BLaER1 (cell line): ENCODE data around the gene NKTR.

Source experiments
- H3K27ac ChIP-seq: shearing (Covaris generic); formaldehyde crosslinking; 2 replicates; pipeline ENCODE4 v1.8.1; 2022
- H3K27me3 ChIP-seq: shearing (Covaris generic); formaldehyde crosslinking; 2 replicates; pipeline ENCODE4 v1.8.1; 2022
- H3K36me3 ChIP-seq: shearing (Covaris generic); formaldehyde crosslinking; 2 replicates; pipeline ENCODE4 v1.8.1; 2022
- H3K4me1 ChIP-seq: shearing (Covaris generic); formaldehyde crosslinking; 2 replicates; pipeline ENCODE4 v1.8.1; 2022
- H3K4me2 ChIP-seq: shearing (Covaris generic); formaldehyde crosslinking; 2 replicates; pipeline ENCODE4 v1.8.1; 2022
- H3K4me3 ChIP-seq: shearing (Covaris generic); formaldehyde crosslinking; 2 replicates; pipeline ENCODE4 v1.8.1; 2022
- H3K9ac ChIP-seq: shearing (Covaris generic); formaldehyde crosslinking; 2 replicates; pipeline ENCODE4 v1.8.1; 2022
- H3K9me3 ChIP-seq: shearing (Covaris generic); formaldehyde crosslinking; 2 replicates; pipeline ENCODE4 v1.8.1; 2022
- H4K20me1 ChIP-seq: shearing (Covaris generic); formaldehyde crosslinking; 2 replicates; pipeline ENCODE4 v1.8.1; 2022
- Cebpa-rat ChIP-seq: shearing (Covaris generic); IDR thresholded peaks from 2 replicates; pipeline ENCODE4 v1.8.1; 2022

NKTR gene

GRCh38 chr3:42660898-42661297 is 60.4 kb downstream of the NKTR start:
- TF ChIP-seq Cebpa-rat = no peak
- Histone ChIP-seq H3K9ac (peak overlapping the region; percentile 81), H3K4me2 (peak overlapping the region; percentile 100), H4K20me1 (no peaks in the 10 kb centered on the region), H3K4me1 (peaks cover 98% of the 10 kb centered on the region), H3K9me3 (no peaks in the 10 kb centered on the region), H3K27ac (peak overlapping the region; percentile 96), H3K27me3 (no peaks in the 10 kb centered on the region), H3K36me3 (peaks cover 28% of the 10 kb centered on the region), H3K4me3 (peak overlapping the region; percentile 67)

DNA sequence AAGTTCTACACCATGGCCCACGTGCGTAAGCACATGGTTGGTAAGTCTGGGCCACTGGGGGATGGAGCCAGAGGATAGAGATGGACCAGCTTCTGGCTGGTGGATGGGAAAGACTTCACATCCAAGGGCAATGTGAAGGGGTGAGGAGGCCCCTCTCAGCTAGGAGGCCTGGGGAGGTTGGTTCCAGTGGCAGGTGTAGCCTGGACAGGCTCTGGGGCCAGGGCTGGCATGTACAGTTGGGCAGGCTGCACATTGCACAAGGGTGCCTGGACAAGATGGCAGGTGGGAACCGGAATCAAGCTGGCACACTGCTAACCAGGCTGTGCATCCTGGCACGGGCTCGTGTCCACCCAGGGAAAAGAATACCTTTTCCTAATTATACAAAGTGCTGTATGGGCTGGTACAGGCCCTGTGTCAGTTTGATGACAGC is 61.1 kb downstream of the NKTR start:
- H3K4me2 ChIP-seq = peak overlapping the region; percentile 100
- no peaks in the 10 kb centered on the region for H4K20me1 ChIP-seq
- H3K4me1 ChIP-seq = peaks cover 98% of the 10 kb centered on the region
- no peaks in the 10 kb centered on the region for H3K27me3 ChIP-seq
- TF ChIP-seq Cebpa-rat = no peak
- H3K4me3 ChIP-seq = no peak overlapping the region
- no peak overlapping the region; the same call in 1 of the 2 replicates for H3K9ac ChIP-seq
- no peaks in the 10 kb centered on the region for H3K9me3 ChIP-seq
- H3K27ac ChIP-seq = peak overlapping the region; percentile 96
- H3K36me3 ChIP-seq = peaks cover 35% of the 10 kb centered on the region

DNA sequence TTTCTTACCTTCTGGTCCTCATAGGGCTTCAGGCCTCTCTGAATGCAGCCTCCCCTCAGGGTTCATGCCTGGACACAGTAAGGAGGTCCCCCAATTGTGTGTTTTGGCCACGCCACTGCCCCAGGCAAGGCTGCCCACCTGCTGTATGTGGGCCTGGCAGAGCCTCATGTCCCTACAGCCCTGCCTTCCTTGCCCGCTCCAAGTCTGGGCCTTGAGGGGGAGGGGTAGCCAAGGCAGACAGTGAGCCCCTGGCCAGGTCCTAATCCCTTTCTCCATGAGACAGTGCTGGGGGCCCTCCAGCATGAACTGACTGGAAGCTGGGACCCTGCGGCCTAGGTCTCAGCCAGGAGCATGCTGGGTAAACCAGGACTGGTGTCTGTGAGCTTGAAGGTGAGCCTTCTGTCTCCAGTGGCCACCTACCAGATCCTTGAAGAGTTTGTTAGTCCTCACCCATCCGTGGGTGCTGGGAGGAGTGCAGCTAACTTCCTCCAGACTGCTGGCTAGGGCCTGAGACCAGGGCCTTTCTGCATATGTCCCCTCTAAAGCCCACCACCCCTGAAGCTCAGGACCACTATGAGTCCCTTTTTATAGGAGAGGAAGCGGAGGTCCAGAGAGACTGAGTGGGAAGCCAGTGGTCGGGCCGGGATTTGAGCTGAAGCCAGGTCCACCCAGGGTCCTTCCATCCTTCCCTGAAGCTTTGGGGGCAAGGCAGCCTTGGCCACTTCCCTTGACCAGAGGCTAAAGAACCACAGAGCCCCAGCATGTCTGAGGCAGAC is 61.7 kb downstream of the NKTR start:
- no peak for TF ChIP-seq Cebpa-rat
- Histone ChIP-seq H3K9me3 (no peaks in the 10 kb centered on the region), H4K20me1 (no peaks in the 10 kb centered on the region), H3K4me3 (no peak overlapping the region), H3K4me1 (peaks cover 97% of the 10 kb centered on the region), H3K36me3 (peaks cover 35% of the 10 kb centered on the region), H3K27ac (peak overlapping the region; percentile 96), H3K4me2 (peak overlapping the region; percentile 100), H3K27me3 (no peaks in the 10 kb centered on the region), H3K9ac (no peak overlapping the region; the same call in 1 of the 2 replicates)

GRCh38 chr3:42662813-42663535 is 62.5 kb downstream of the NKTR start:
- no peaks in the 10 kb centered on the region for H3K9me3 ChIP-seq
- peak overlapping the region; percentile 100 for H3K4me2 ChIP-seq
- H3K4me1 ChIP-seq = peaks cover 97% of the 10 kb centered on the region
- no peak for TF ChIP-seq Cebpa-rat
- no peaks in the 10 kb centered on the region for H3K27me3 ChIP-seq
- no peak overlapping the region for H3K4me3 ChIP-seq
- H4K20me1 ChIP-seq = no peaks in the 10 kb centered on the region
- H3K36me3 ChIP-seq = peaks cover 35% of the 10 kb centered on the region
- H3K9ac ChIP-seq = peak overlapping the region; percentile 48; the same call in 1 of the 2 replicates
- peak overlapping the region; percentile 96 for H3K27ac ChIP-seq

DNA sequence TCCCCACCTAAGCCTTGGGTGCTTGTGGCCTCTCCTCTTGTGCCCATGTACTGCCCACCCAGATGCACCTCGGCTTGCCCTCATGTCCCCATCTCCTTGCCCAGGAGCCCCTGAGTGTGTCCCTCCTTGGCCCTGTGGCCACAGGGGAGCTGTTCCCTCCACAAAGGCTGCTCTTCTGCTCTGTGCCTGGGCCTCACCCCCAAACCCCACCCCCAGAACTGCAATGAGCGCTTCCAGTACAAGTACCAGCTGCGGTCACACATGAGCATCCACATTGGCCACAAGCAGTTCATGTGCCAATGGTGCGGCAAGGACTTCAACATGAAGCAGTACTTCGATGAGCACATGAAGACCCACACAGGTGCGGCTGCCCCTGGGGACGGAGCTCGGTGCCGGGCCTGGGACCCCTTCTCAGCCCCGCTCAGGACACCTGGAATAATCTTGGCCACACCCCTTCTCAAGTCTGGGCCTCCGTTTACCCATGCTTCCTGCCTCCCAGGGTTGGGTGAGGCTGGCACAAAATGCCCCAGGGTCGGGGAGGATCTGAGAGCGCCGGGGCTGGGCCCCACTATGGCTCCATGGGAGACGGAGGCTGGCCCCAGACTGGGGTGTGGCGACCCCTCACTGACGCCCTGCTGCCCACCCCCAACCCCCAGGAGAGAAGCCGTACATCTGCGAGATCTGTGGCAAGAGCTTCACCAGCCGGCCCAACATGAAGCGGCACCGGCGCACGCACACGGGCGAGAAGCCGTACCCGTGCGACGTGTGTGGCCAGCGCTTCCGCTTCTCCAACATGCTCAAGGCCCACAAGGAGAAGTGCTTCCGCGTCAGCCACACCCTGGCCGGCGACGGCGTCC is 63.3 kb downstream of the NKTR start:
- Histone ChIP-seq H4K20me1 (no peaks in the 10 kb centered on the region), H3K27ac (peak overlapping the region; percentile 96), H3K4me3 (peak overlapping the region; percentile 55; the same call in 1 of the 2 replicates), H3K4me1 (peaks cover 90% of the 10 kb centered on the region), H3K4me2 (peak overlapping the region; percentile 100), H3K9me3 (no peaks in the 10 kb centered on the region), H3K27me3 (no peaks in the 10 kb centered on the region), H3K36me3 (peaks cover 31% of the 10 kb centered on the region), H3K9ac (peak overlapping the region; percentile 79)
- TF ChIP-seq Cebpa-rat = no peak

- no peaks in the 10 kb centered on the region for H3K27me3 ChIP-seq
- peak overlapping the region; percentile 79 for H3K9ac ChIP-seq
- TF ChIP-seq Cebpa-rat = no peak
- no peaks in the 10 kb centered on the region for H3K9me3 ChIP-seq
- peak overlapping the region; percentile 100 for H3K4me2 ChIP-seq
- peak overlapping the region; percentile 96 for H3K27ac ChIP-seq
- peak overlapping the region; percentile 55 for H3K4me3 ChIP-seq
- H3K4me1 ChIP-seq = peaks cover 85% of the 10 kb centered on the region
- no peaks in the 10 kb centered on the region for H4K20me1 ChIP-seq
- H3K36me3 ChIP-seq = peaks cover 30% of the 10 kb centered on the region
These were observed 63.9 kb downstream of the NKTR start for GRCh38 chr3:42664438-42664803.

DNA sequence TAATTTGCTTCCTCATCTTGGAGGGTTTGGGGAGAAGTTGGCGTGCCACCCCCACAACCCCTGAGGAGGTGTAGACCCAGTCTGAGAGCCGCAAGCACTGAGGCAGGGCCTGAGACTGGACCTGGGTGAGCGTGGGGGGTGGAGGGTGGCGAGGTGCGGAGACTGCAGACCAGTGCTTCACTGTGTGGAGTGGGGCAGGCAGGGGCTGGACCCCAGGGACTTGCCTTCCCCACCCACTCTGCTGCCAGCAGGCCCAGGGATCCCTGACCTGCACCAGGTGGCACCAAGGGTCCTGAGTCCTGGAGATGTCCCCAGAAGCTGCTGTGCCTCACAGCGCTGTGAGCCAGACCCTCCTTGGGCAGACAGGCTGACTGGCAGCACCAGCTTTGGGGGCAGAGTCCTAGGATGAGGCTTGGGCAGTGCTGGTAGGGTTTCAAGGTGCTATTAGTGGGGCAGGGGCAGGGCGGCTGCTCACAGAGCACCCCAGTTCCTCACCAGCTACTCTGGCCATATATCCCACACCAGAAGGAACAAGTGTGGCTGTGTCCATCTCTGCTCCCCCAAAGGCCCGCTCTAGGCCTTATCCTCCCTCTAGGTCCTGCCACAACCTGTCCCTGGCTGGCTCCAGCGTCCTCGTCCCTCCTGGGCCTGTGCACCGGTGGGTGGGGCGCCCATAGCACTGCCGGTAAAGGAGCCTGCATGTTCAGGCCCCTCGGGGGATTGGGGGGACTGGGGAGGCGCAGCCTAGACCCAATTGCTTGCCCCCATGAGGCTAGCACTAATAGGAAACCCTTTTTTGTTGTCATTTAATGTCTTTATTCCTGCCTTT is 64.8 kb downstream of the NKTR start:
- Histone ChIP-seq H3K9ac (peak overlapping the region; percentile 79), H3K9me3 (no peaks in the 10 kb centered on the region), H3K4me2 (peak overlapping the region; percentile 100), H3K27ac (peak overlapping the region; percentile 96), H3K27me3 (no peaks in the 10 kb centered on the region), H3K4me1 (peaks cover 77% of the 10 kb centered on the region), H3K4me3 (peak overlapping the region; percentile 55), H4K20me1 (no peaks in the 10 kb centered on the region), H3K36me3 (peaks cover 30% of the 10 kb centered on the region)
- TF ChIP-seq Cebpa-rat = no peak

- Histone ChIP-seq H3K27ac (peak overlapping the region; percentile 96), H3K36me3 (peaks cover 26% of the 10 kb centered on the region), H3K9me3 (peaks cover 5% of the 10 kb centered on the region; the same call in 1 of the 2 replicates), H3K9ac (no peak overlapping the region), H4K20me1 (no peaks in the 10 kb centered on the region), H3K4me3 (no peak overlapping the region), H3K4me1 (peaks cover 69% of the 10 kb centered on the region), H3K4me2 (peak overlapping the region; percentile 100), H3K27me3 (no peaks in the 10 kb centered on the region)
- no peak for TF ChIP-seq Cebpa-rat
These were observed 65.5 kb downstream of the NKTR start for GRCh38 chr3:42666022-42666421.

- Histone ChIP-seq H3K27me3 (no peaks in the 10 kb centered on the region), H4K20me1 (no peaks in the 10 kb centered on the region), H3K36me3 (peaks cover 20% of the 10 kb centered on the region), H3K27ac (no peak overlapping the region), H3K9me3 (peaks cover 5% of the 10 kb centered on the region; the same call in 1 of the 2 replicates), H3K4me2 (no peak overlapping the region), H3K4me1 (peaks cover 64% of the 10 kb centered on the region), H3K4me3 (no peak overlapping the region), H3K9ac (no peak overlapping the region)
- TF ChIP-seq Cebpa-rat = no peak
These were observed 66.1 kb downstream of the NKTR start for GRCh38 chr3:42666577-42666998.
